GM19099 (cell line): ENCODE results near the gene ATP10B.

ENCODE experiments used
- POLR2A ChIP-seq: IDR thresholded peaks from 3 replicates; pipeline ENCODE4 v1.6.1; 2011; ENCODE audit warnings: low read depth; ENCODE audit not compliant: insufficient read length; ENCODE audit errors: extremely low read depth

Gene ATP10B

DNA sequence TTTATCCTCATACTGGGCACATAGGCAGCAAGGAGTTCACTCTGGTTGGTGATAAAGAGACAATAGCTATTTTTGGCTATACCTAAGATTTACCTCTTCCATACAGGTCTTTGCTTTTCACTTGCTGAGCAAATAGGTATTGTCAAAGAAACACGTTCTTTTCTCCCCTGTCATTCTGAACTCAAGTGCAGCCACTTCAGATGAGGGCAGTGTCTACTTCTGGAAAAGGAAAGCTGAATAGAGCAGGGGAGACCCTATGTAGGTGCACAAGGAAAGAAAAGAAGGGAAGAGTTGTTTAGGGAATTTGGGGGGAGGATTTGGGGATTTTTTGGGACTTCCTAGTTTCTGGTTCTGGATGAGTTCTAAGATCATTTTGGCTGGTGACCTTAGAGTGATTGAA lies 109.6 kb downstream of the ATP10B start:
- no peak for TF ChIP-seq POLR2A

DNA sequence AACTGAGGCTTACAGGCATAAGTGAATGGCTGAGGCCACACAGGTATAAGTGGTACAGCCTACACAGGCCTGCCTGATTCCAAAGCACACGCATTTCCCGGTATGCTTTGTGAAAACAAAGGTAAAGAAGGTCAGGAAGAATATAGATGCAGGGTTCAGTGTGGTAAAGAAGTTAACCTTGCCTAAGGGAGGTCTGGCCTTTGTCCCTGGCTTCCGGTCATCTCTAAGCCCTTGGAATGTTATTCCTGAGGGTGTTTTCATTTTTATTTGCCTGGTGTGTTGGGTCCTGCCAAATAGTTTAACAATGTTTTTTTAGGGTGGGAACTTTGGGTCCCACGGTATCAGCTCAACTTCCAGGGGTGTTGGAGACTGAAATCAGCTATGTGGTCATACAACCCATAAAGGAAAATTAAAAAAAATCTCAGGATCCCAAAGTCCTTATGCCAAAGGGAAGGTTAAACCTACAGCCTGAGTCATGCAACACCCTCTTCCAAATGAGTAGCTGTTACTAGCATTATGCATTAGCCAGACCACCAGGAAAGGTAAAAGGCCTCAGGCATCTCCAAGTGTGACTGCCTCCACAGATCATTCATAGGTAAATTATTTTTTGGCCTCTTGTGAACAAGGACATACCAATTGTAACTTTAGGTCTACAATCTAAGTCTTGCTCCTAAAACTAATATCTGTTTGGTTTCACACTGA lies 124.6 kb downstream of the ATP10B start:
- no peak for TF ChIP-seq POLR2A

DNA sequence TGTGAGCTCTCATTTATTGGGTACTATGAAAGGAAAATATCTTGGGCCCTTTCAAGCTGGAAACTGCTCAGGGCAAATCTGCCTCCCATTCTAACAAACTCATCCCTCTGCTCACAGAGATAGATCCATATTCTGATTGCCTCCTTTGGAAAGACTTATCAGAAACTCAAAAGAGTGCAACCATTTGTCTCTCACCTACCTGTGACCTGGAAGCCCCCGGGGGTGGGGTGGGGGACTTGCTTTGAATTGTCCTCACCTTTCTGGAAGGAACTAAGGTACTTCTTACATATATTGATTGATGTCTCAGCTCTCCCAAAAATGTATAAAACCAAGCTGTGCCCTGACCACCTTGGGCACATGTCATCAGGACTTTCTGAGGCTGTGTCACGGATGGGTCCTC lies 125.3 kb downstream of the ATP10B start:
- TF ChIP-seq POLR2A = no peak

DNA sequence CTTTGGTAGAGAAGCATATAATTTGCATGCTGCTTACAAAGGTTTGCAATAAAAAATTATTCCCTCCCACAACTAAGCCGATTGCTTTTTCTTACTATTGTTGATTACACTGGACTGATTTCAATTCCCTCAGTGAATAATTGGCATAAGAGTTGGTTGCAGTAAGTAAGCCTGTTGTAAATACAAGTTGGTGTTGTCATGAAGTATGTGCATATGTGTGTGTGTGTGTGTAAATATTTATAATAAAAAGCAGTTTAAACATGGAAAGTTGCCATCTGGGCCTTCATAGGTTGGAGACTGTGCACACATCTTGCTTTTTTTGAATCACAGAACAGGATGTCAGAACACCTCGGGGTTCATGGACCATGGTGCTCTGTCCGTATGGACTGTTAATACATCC lies 131.2 kb downstream of the ATP10B start:
- TF ChIP-seq POLR2A = no peak

DNA sequence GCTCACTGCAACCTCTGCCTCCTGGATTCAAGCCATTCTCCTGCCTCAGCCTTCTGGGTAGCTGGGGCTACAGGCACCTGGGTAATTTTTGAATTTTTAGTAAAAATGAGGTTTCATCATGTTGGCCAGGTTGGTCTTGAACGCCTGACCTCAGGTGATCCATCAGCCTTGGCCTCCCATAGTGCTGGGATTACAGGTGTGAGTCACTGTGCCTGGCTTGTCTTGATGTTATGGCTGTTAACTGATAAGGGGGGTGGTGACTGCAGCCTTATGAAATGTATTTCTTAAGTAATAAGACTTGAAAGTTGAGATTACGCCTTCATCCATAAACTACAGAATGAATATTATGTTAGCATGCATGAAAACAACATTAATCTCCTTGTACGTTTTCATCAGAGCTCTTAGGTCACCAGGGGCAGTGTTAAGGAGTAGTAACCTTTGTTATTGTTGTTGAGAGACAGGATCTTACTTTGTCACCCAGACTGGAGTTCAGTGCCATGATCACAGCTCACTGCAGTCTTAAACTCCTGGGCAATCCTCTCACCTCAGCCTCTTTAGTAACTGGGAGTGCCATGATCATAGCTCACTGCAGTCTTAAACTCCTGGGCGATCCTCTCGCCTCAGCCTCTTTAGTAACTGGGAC lies 148.3 kb downstream of the ATP10B start:
- TF ChIP-seq POLR2A = no peak

DNA sequence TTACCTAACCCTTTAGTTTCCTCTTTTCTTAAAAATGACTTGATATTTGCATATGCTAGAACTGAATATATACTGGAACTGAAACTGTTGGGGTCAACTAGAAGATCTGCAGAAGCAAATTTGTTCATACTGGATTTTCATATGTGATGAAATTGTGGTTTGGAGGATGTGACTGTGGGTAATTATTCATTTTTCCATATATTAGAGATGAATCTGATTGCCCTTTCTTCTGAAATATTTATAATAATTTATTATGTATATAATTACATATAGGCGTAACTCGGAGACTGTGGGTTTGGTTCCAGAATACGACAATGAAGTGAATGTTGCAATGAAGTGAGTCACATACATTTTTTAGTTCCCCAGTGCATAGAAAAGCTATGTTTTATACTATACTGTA lies 149.1 kb downstream of the ATP10B start:
- no peak for TF ChIP-seq POLR2A

DNA sequence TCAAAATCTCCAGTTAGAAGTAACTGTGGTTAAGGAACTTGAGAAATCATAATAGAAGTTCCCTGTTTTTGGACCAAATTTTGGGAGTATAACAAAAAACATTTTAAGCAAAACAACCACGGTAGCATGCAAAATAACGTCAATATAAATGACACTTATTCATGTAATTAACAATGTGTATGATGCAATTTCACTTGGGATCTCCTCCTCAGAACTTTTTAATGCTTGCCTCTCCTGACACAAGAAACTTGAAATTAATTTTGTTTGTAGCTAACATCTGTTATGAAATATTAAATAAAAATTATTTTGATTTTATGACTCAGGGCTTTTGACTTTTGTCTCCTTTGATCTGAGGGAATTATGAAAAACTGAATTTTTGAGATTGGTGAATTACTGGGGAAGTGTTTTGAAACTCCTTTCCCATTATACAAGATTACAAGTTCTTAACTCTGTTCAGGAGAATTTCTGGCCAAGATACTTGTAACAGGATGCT lies 149.7 kb downstream of the ATP10B start:
- no peak for TF ChIP-seq POLR2A

DNA sequence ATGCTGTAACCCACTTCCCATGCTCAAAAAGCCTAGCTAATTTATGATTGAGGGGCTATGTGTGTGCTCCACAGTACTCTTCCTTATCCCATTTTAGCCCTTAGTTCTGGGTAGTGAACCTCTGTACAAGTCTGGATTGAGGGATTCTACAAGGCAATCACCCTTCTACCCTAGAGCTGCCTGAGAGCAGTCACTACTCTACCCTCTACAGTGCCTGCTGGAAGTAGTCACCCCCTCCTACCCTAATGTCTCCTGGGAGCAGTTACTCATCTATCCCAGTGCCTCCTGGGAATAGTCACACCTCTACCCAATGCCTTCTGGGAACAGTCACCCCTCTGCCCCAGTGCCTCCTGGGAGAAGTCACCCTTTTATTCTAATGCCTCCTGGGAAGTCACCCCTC lies 150.6 kb downstream of the ATP10B start:
- TF ChIP-seq POLR2A = no peak

DNA sequence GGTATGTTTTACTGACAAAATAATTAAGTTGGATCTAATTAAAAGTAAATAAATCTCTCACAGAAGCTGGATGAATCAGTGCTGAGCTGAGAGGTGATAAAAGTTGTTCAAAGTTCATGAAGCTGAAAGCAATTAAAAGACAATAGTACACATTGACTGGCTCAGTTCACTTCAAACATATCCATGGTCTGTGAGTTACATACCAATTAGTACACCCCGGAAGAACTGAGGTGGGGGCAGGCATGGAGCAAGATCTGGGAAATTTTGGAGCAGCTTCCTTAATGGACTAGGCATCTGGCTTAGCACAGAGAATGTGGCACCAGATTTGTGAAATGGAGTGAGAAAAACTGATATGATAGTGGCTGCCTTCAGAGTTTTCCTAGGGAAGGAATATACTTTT lies 152.7 kb downstream of the ATP10B start:
- no peak for TF ChIP-seq POLR2A

DNA sequence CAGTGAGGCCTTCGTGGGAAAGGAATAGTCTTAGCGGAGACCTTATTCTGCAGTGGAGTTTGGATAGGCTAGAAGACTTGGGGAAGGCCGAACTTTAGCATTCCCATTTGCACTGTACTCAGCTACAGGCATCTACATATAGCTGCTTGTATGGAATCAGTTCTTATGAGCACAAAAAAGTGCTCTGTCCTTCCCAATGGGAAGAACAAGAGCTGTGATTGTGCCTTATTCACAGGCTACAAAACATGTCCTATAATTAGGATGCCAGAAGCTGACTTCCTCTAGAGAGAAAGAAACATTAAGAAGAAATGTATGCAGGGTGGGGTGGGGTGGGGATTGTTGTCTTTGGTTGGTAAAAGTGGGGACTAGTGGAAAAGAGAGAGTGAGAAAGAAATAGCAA lies 154.7 kb downstream of the ATP10B start:
- TF ChIP-seq POLR2A = no peak

DNA sequence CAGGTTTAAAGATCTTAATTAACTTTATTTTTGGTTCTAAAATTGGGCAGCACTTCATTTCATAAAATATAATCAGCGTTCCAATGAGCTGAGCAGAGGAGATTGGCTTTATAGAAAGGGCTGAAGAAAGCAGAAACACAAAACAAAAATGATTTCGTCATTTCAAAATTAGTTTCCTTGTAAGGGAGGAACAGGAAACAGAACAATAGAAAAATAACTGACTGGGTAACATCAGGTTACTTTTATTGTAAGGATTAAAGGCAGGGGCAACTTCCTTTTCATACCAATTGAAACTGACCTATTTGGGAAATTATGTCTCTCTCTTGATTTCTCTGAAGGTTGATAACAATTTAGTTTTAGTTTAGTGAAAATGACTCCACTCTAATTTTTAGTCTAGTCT lies 157.1 kb downstream of the ATP10B start:
- no peak for TF ChIP-seq POLR2A

DNA sequence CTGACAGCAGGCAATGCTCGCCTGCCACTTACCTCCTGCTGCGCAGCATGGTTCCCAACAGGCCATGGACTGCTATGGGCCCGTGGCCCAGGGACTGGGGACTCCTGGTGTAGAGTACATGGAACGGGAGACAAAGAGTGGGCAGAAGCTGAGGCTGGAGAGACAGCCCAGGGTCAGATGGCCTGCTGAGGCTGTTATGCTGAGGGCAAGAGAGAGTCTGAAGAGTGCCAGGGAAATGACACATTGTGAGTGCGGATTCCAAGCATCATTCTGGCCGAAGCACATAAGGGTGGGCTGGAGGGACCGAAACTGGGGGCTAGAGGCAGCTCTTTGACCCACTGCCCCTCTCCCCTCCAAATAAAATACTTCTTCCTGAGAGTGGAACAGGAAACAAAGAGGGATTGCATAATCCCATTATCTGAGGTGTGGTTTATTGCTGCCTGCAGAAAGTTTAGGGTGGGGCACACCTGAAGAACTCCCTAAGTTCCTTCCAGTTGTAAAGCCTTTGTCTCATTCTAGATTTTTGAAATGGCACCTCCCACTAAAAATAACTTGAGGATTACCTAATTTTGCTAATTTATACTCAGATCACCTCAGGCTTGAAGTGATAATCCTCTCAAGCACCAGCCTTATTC lies 158.1 kb downstream of the ATP10B start:
- no peak for TF ChIP-seq POLR2A

DNA sequence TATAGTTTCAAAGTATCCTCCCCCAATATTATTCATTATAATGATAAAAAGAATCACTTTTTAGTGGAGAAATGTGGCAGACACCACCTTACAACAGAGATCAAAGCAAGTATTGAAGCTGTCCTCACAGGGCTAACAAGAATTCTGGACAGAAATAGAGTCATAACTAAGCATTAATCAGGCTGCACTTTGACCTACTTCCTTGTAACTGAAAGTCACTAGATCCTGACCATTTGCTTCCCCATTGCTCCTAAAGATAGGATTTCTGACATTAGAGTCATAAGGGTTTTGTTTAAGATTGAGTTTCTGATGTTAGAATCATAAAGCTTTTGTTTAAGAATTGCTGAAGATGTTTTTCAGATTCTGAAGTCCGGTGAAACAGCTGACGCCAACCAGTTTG lies 159.7 kb downstream of the ATP10B start:
- TF ChIP-seq POLR2A = no peak

DNA sequence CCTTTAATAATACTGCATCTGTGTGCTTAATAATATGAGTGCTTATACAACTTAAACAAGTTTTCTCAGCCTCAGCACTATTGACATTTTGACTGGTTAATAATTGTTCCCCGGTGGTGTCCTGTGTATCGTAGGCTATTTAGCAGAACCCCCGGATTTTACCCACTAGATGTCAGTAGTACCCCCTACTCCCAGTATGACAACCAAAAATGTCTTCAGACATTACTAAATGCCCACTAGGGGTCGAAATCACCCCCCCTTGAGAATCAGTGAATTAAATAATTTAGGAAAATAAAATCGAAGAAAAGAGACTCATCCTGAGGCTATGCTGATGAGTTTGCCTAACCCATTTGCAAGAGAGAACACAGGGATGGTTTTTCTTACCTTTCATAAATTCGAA lies 166.3 kb downstream of the ATP10B start:
- TF ChIP-seq POLR2A = no peak

DNA sequence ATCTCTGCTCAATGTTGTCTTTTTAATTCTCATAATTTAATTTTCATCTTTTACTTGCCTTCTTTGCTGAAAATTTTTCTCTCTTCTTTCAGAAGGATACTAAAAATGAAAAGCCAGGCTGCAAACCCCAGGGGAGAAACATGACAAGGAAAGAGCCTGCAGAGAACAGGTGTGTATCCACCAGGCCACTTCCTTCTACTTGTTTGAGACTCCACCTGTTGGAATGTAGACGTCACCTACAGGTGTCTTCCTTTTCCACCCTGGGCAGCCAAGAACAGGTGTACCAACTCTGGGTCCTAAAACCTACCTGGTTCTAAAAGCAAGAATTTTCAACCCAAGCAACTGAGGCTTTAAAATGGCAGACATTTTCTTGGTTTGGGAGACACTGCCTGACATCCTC lies 166.8 kb downstream of the ATP10B start:
- no peak for TF ChIP-seq POLR2A
